ENCODE results near the gene RYR2. TPM values are rescaled to one million over a fixed set of nuclear protein-coding genes. Genes with fewer than 3 reads are reported as not detected.

The RYR2 gene
- total RNA-seq, 1 experiment from 2014 or later, result 0.03 TPM

- Histone ChIP-seq H3K4me3 (ENCODE audit: low read depth in 2 of 2, low read length in 2 of 2) (no peak overlapping the region), H3K9me3 (ENCODE audit: control insufficient read depth, insufficient read depth, low read depth, low read length) (no peaks in the 10 kb centered on the region), H3K36me3 (ENCODE audit: control insufficient read depth, insufficient read depth, low read length) (no peaks in the 10 kb centered on the region), H3K27ac (ENCODE audit: low read length) (no peak overlapping the region), H3K4me1 (ENCODE audit: control insufficient read depth, insufficient read depth, low read length) (no peaks in the 10 kb centered on the region), H3K27me3 (ENCODE audit: control insufficient read depth, insufficient read depth, low read length) (no peaks in the 10 kb centered on the region; the same call in 1 of the 2 replicates)
- ATAC-seq (no peak), DNase-seq (ENCODE audit: low read depth, low spot score) (no peak)
- ChIA-PET CTCF (no interaction called here), POLR2A (no interaction called here)
- in situ Hi-C loops (cut with HindIII; ENCODE audit: low pct_unique_long_range_greater_than_20kb, low sequenced_read_pairs), result no loop called here
- TF ChIP-seq POLR2AphosphoS5 (IDR thresholded peaks at IDR 0.05; ENCODE audit: low read depth, low read length), result no peak
- TF ChIP-seq SIN3A (IDR thresholded peaks at IDR 0.05; ENCODE audit: borderline replicate concordance, insufficient read depth, low read depth, low read length), result no peak
- no peak for TF ChIP-seq CTCF (IDR thresholded peaks at IDR 0.05)
- no peak for TF ChIP-seq REST (IDR thresholded peaks at IDR 0.05; ENCODE audit: insufficient read depth in 1 of 2, low read depth in 2 of 2, low read length in 1 of 2)
- TF ChIP-seq TCF7L2 (IDR thresholded peaks at IDR 0.05; ENCODE audit: low read depth, low read length), result no peak
- intact Hi-C loops (cut with micrococcal nuclease; ENCODE audit: unreplicated experiment), result no loop called here
- no TSS peak for BruUV-seq (replicated peaks)
These were observed 43.4 kb upstream of the RYR2 start for GRCh38 chr1:236998546-236998945.

GRCh38 chr1:237000191-237000590, 41.8 kb upstream of the RYR2 start:
- no peak for DNase-seq (ENCODE audit: low read depth, low spot score)
- Histone ChIP-seq H3K9me3 (ENCODE audit: control insufficient read depth, insufficient read depth, low read depth, low read length) (no peaks in the 10 kb centered on the region), H3K4me1 (ENCODE audit: control insufficient read depth, insufficient read depth, low read length) (no peaks in the 10 kb centered on the region), H3K27me3 (ENCODE audit: control insufficient read depth, insufficient read depth, low read length) (no peaks in the 10 kb centered on the region; the same call in 1 of the 2 replicates), H3K27ac (ENCODE audit: low read length) (no peak overlapping the region), H3K36me3 (ENCODE audit: control insufficient read depth, insufficient read depth, low read length) (no peaks in the 10 kb centered on the region), H3K4me3 (ENCODE audit: low read depth in 2 of 2, low read length in 2 of 2) (no peak overlapping the region)
- in situ Hi-C loops (cut with HindIII; ENCODE audit: low pct_unique_long_range_greater_than_20kb, low sequenced_read_pairs), result no loop called here
- CTCF ChIA-PET, result no interaction called here
- no TSS peak for BruUV-seq (replicated peaks)
- POLR2A ChIA-PET, result no interaction called here
- TF ChIP-seq TCF7L2 (IDR thresholded peaks at IDR 0.05; ENCODE audit: low read depth, low read length), result no peak
- no peak for TF ChIP-seq REST (IDR thresholded peaks at IDR 0.05; ENCODE audit: insufficient read depth in 1 of 2, low read depth in 2 of 2, low read length in 1 of 2)
- TF ChIP-seq POLR2AphosphoS5 (IDR thresholded peaks at IDR 0.05; ENCODE audit: low read depth, low read length), result no peak
- no peak for TF ChIP-seq SIN3A (IDR thresholded peaks at IDR 0.05; ENCODE audit: borderline replicate concordance, insufficient read depth, low read depth, low read length)
- no peak for TF ChIP-seq CTCF (IDR thresholded peaks at IDR 0.05)
- intact Hi-C loops (cut with micrococcal nuclease; ENCODE audit: unreplicated experiment), result no loop called here
- ATAC-seq, result no peak

Measured in Panc1 (cell line).